Thoracic aorta (tissue), 2 donors: ENCODE measurements around the gene KRTAP5-10. TPM values are rescaled to one million over a fixed set of nuclear protein-coding genes. Genes with fewer than 3 reads are reported as not detected.
"Not testable (repeated sequence)": the region's sequence is repeated elsewhere in the genome, so short reads cannot be mapped to it uniquely, and the experiment has no call there.

ENCODE experiments used
- ATAC-seq: fragments of 150-250 bp; one replicate; pipeline ENCODE4 v1.8.0; 2017; ENCODE audit warnings: low read depth; ENCODE audit not compliant: insufficient number of reproducible peaks, low FRiP score
- DNase-seq: peaks from one replicate; pipeline ENCODE4 v3.0.0-alpha.2; 2020; ENCODE audit warnings: low spot score
- H3K27ac ChIP-seq, 2 donors: fragments of 200-600 bp; sonication (generic); 1 replicate in 1 of 2; 2 replicates in 1 of 2; pipeline ENCODE4 v1.5.1; 2016; ENCODE audit warnings: mild to moderate bottlenecking in 2 of 2, moderate library complexity in 2 of 2
- H3K27me3 ChIP-seq: fragments of 200-600 bp; sonication (generic); replicated peaks from 2 replicates; pipeline ENCODE4 v1.6.0; 2016; ENCODE audit warnings: mild to moderate bottlenecking; ENCODE audit not compliant: insufficient read depth
- H3K36me3 ChIP-seq: fragments of 200-600 bp; sonication (generic); one replicate; pipeline ENCODE4 v1.5.1; 2016
- H3K4me1 ChIP-seq, 2 donors: fragments of 200-600 bp; sonication (generic); 1 replicate in 1 of 2; 2 replicates in 1 of 2; pipeline versions ENCODE4 v1.5.1 to v1.6.0; 2016; ENCODE audit warnings: low read depth in 2 of 2, mild to moderate bottlenecking in 1 of 2; ENCODE audit not compliant: control insufficient read depth in 1 of 2
- H3K4me3 ChIP-seq: fragments of 200-600 bp; sonication (generic); 2 replicates; pipeline ENCODE4 v1.5.1; 2016; ENCODE audit warnings: mild to moderate bottlenecking
- H3K9me3 ChIP-seq: fragments of 200-600 bp; sonication (generic); 2 replicates; pipeline ENCODE4 v1.5.1; 2016
- total RNA-seq, 2 donors: library from RNA; depleted of rRNA; stranded (reverse); fragments of >200 nt; gene quantifications; one replicate each; pipeline versions ENCODE4 v1.1.0 to v1.2.3, GENCODE V29; 2016

KRTAP5-10 gene
- total RNA-seq, 2 donors from 2014 or later, result not detected

GRCh38 chr11:71604798-71605488 is 39.6 kb downstream of the KRTAP5-10 start:
- not testable (repeated sequence) for H3K4me3 ChIP-seq, H3K27ac ChIP-seq, H3K36me3 ChIP-seq, H3K4me1 ChIP-seq, H3K27me3 ChIP-seq, DNase-seq, ATAC-seq, H3K9me3 ChIP-seq

DNA sequence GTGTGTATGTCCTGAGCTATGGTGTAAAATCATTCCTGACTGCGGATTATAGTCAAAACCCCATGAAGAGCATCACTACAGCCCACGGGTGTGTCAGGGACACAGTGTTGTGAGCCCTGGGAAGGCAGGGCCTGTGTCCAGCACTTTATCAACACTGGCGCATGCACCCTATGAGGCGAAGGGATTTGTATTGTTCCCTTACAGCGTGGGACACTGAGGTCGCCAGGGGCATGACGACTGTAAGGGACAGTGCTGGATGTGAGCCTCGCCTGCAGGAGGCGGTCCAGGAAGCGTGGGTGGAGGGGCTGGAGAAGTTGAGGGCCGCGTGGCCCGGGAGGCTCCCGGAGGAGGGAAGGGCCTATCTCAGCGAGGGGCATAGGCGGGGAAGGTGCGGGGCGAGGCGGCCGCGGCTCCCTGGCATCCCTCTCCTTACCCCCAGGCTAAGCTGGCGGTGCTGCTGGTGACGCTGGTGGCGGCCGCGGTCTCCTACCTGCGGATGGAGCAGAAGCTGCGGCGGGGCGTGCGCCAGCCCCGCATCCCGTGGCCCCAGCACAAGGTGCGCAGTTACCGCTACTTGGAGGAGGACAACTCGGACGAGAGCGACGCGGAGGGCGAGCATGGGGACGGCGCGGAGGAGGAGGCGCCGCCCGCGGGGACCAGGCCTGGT is 41.6 kb downstream of the KRTAP5-10 start:
- ATAC-seq, H3K9me3 ChIP-seq, H3K27me3 ChIP-seq, DNase-seq, H3K27ac ChIP-seq, H3K36me3 ChIP-seq, H3K4me1 ChIP-seq, H3K4me3 ChIP-seq: not testable (repeated sequence)

DNA sequence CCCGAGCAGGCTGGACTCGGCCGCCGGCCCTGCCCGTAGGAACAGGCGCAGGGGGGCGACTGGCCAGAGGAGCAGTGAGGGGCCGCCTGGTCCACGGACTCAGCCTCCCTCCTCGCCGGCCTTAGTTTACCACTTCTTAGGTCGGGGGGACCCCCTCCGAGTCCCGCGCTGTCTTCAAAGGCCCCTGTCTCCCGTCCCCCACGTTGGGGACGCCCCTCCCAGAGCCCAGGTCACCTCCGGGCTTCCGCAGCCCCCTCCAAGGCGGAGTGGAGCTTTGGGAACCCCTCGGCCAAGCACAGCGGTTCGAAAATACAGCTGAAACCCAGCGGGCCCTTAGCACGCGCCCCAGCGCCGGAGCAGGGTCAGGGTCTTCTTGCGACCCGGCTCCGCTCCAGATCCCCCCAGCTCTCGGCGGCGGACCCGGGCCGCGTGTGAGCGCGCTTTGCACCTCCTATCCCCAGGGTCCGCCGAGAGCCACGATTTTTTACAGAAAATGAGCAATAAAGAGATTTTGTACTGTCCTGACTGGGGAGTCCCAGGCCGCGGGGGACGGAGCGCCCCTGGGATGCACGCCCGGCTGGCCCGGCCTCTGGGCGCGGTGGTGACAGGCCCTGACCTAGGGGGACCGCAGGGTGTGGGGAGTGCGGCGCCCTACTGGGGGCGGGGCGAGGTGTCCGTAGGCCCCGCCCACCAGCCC is 42.3 kb downstream of the KRTAP5-10 start:
- DNase-seq, H3K4me3 ChIP-seq, H3K9me3 ChIP-seq, H3K27me3 ChIP-seq, H3K27ac ChIP-seq, H3K36me3 ChIP-seq, H3K4me1 ChIP-seq, ATAC-seq: not testable (repeated sequence)

GRCh38 chr11:71608272-71608671 is 42.9 kb downstream of the KRTAP5-10 start:
- not testable (repeated sequence) for H3K4me1 ChIP-seq, ATAC-seq, H3K27me3 ChIP-seq, DNase-seq, H3K36me3 ChIP-seq, H3K9me3 ChIP-seq, H3K4me3 ChIP-seq, H3K27ac ChIP-seq

DNA sequence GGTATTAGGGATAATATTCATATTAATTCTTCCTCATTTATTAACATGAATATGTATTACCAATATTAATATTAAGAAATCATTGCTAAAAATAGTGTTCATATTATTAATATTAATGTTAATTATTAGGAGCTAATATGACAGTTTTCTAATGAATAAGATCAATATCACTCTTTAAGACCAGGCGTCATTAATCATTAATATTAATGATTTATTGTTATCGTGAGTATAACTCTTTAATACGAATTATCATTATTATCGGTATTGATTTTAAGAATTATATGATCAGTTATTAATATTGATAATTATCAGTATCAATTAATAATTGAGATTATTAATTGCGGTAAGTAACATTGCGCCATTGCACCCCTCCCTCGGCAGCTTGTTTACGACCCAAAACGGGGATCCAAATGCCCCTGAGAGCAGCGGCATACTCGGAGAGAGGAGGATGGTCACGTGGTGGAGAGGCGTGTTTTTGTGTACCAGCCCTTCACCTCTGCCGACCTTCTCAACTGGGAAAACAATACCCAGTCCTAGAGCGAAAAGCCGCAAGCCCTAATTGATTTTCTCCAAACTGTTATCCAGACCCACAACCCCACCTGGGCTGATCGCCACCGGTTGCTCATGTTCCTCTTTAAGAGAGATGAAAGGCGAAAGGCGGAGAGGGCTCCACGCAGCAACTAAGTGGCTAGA is 46.0 kb downstream of the KRTAP5-10 start:
- not testable (repeated sequence) for ATAC-seq, H3K4me3 ChIP-seq, H3K9me3 ChIP-seq, H3K27ac ChIP-seq, H3K27me3 ChIP-seq, H3K36me3 ChIP-seq, H3K4me1 ChIP-seq, DNase-seq

DNA sequence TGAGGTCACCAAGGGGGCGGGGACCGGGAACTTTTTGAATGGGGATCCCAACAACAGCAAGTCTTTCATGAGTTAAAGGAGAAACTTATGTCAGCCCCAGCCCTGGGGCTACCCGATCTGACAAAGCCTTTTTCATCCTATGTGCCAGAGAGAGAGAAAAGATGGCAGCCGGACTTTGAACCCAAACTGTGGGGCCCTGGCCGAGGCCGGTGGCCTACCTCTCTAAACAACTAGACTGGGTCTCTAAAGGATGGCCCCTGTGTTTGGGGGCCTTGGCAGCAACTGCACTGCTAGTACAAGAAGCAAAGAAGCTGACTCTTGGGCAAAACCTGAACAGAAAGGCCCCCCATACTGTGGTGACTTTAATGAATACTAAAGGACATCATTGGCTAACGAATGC is 48.6 kb downstream of the KRTAP5-10 start:
- not testable (repeated sequence) for ATAC-seq

DNA sequence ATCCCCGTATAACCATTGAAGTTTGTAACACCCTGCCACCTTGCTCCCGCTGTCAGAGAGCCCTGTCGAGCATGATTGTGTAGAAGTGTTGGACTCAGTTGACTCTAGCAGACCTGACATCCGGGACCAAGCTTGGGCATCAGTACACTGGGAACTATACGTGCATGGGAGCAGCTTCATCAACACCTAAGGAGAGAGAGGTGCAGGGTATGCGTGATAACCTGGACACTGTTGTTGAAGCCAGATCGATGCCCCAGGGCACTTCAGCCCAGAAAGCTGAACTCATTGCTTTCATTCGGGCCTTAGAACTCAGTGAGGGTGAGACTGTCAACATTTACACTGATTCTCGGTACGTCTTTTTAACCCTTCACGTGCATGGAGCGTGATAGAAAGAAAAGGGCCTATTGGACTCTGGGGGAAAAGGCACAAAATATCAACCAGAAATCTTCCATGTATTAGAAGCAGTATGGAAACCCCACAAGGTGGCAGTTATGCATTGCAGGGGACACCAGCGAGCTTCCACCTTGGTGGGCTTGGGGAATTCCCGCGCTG is 49.1 kb downstream of the KRTAP5-10 start:
- not testable (repeated sequence) for H3K9me3 ChIP-seq, H3K27me3 ChIP-seq, H3K4me1 ChIP-seq, DNase-seq, ATAC-seq, H3K27ac ChIP-seq, H3K36me3 ChIP-seq, H3K4me3 ChIP-seq

More for the DNA sequence above, 48.6 kb downstream of the KRTAP5-10 start:
- H3K27me3 ChIP-seq, H3K9me3 ChIP-seq, DNase-seq, H3K4me1 ChIP-seq, H3K27ac ChIP-seq, H3K36me3 ChIP-seq, H3K4me3 ChIP-seq: not testable (repeated sequence)

DNA sequence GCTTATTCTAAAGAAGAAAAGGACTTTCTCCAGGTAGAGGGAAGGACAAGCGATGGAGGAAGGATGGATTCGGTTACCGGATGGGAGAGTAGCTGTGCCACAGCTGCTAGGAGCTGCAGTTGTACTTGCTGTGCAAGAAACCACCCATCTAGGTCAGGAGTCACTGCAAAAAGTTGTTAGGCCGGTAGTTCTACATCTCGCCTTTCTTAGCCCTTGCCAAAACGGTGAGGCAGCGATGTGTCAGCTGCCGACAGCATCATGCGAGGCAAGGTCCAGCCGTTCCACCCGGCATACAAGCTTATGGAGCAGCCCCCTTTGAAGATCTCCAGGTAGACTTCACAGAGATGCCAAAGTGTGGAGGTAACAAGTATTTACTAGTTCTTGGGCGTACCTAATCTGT is 49.6 kb downstream of the KRTAP5-10 start:
- not testable (repeated sequence) for H3K4me3 ChIP-seq, ATAC-seq, H3K27ac ChIP-seq, H3K36me3 ChIP-seq, H3K27me3 ChIP-seq, DNase-seq, H3K4me1 ChIP-seq, H3K9me3 ChIP-seq

Other genes with a start within 250 kb of the KRTAP5-10 start
- gene DHCR7, start 117.2 kb upstream of the KRTAP5-10 start, total RNA-seq, result 10 to 100 TPM in 1 of 2 donors, 1 to 10 TPM in 1; 6.6 to 17.6 TPM
- 100 to 1,000 TPM in 1 of 2 donors, 10 to 100 TPM in 1; 68.0 to 112 TPM for gene NADSYN1, start 112.4 kb upstream of the KRTAP5-10 start, total RNA-seq
- gene KRTAP5-7, start 38.3 kb upstream of the KRTAP5-10 start, total RNA-seq, result not detected
- under 1 TPM in 1 of 2 donors, not detected in 1; 0.68 TPM for gene KRTAP5-8, start 27.5 kb upstream of the KRTAP5-10 start, total RNA-seq
- gene KRTAP5-9, start 17.1 kb upstream of the KRTAP5-10 start, total RNA-seq, result not detected
- not detected for gene KRTAP5-11, start 17.3 kb downstream of the KRTAP5-10 start, total RNA-seq